OCI-LY1 (cell line): ENCODE data around the gene PLEKHA7.

Experiments
- CTCF ChIP-seq: fragments of 200-600 bp; sonication (generic), shearing (Covaris generic); IDR thresholded peaks from 2 replicates; pipeline ENCODE4 v1.5.1; 2017; ENCODE audit warnings: mild to moderate bottlenecking, antibody characterized with exemption, low read length, moderate library complexity, mixed read lengths
- EZH2 ChIP-seq: fragments of 200-600 bp; sonication (generic), shearing (Covaris generic); IDR thresholded peaks from 2 replicates; pipeline ENCODE4 v1.8.0; 2017; ENCODE audit warnings: borderline replicate concordance, mixed run types, mild to moderate bottlenecking, antibody characterized with exemption, low read length, moderate library complexity, mixed read lengths

GRCh38 chr11:16876837-16877236 lies 137.4 kb downstream of the PLEKHA7 start:
- TF ChIP-seq CTCF (no peak), EZH2 (no peak)
